GM19328 (cell line): ENCODE results near the gene ATAD2B.

Experiments
- ATAC-seq: cut with Tn5 transposase; IDR thresholded peaks from one replicate; pipeline ENCODE4 v1.9.1; 2021; ENCODE audit warnings: mild to moderate bottlenecking, moderate library complexity; ENCODE audit not compliant: unreplicated experiment

The ATAD2B gene

DNA sequence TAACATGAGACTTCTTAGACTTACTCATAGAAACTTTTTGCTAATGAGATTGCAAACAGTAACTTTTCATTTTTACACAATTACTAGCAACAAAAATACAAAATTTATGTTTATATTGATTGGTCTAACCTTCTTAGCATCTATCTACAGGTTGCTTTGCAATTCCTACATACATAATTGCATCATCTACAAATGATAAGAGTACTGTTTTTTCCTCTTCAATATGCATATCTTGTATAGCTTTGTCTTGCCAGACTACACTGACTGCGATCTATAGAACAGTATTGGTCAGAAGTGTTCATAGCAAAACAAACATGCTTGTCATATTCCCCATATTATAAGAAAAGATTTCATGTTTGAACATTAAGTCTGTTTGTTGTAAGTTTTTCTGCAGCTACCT, 87.9 kb downstream of the ATAD2B start:
- ATAC-seq = no peak

DNA sequence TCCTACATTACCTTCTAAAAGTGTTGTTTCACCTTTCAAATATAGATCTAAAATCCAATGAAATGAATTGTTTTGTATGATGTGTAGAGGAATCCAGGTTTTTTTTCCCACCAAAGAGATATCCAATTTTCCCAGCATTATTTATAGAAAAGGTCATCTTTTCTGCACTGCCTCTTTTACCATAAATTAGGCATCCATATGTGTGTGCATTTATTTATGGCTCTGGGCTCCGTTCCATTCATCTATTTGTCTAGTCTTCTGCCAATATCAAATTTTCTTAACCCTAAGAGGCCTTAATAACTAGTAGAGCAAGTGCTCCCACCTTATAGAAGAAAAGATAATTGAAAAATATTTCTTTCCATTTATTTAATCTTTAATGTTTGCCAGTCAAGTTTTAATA, 88.3 kb downstream of the ATAD2B start:
- ATAC-seq = no peak

DNA sequence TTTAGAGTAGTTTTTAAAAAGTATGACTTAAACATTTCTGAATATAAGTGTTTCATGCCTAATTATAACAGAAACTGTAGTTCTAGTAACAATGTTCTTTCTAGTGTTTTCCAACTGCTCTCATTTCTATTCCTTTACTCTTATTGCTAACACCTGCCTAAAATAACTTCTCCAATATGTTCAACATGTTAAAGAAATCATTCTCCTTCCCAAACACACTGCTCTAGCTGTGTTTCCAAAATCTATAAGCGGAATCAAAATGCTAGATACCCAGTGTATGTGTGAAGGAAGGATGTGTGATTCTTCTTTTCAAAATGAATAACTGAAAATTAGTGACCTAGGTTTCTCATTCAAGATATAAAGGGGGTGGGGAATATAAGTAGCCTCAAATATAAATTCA, 89.1 kb downstream of the ATAD2B start:
- no peak for ATAC-seq

DNA sequence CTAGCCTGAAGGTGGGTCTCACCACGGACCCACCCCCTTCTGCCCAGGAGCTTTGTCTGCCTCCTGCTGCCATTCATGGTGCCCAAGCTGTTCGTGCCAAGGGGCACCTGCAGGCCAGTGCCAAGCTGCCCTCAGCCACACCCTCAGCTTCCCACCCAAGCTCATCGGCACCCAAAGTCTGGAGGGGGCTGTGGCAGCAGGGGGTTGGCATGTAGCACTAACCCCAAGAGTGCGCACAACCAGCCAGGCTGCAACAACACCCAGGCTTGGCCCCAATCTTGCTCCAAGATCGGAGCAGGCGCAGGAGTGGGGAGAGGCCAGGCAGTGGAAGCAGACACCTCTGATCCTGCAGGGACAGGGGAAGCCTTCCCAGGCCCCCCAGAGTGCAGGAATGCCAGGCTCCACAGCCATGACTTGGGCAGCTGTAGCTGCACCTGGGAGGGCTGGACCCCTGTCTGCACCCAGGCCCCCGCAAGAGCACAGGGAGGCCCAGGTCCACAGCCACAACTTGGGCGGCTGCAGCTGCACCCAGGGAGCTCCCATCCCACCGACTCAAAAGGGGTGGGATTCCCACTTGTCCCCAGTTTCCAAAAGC, 89.9 kb downstream of the ATAD2B start:
- no peak for ATAC-seq

DNA sequence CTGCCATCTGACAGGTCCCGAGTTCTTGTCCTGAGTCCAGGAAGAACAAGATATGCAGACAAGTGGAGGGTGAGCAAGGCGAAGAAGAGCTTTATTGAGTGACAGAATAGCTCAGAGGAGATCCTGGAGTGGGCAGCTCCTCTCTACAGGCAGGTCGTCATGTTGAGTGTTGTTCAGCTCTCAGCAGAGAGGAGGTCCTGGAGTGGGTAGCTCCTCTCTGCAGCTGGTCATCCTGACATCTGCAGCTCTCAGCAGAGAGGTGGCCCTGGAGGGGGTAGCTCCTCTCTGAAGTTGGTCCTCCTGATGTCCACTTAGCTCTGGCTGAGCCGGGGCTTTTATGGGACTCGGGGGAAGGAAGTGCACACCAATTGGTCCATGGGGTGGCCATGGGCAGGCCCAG, 90.4 kb downstream of the ATAD2B start:
- ATAC-seq = no peak

DNA sequence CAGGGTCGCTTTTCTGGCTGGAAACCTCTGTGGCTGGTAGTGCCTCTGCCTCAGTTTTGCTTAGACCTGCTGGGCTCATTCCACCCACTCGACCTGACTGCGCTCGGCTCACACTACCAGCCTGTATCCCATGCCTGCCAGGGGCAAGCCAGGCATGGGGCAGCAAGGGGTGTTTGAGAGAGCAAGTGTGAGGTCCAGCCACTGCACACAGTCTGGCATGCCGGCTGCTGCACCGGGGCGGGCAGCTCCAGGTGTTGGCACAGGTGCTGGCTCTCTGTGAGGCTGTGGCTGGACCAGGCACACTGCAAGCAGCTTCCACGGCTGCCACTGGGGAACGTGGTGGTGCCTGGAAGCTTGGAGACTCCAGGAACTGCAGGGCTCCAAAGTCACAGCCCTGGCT, 90.9 kb downstream of the ATAD2B start:
- no peak for ATAC-seq

DNA sequence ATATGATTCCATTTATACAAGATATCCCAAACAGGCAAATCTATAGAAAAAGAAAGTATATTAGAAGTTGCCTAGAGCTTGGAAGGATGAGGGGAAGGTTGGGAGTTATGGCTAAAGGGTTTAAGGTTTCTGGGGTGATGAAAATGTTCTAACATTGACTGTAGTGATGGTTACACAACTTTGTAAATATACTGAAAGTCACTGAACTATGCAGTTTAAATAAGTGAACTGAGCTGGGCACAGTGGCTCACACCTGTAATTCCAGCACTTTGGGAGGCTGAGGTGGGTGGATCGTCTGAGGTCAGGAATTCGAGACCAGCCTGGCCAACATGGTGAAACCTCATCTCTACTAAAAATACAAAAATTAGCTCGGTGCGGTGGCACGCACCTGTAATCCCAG, 91.5 kb downstream of the ATAD2B start:
- no peak for ATAC-seq

DNA sequence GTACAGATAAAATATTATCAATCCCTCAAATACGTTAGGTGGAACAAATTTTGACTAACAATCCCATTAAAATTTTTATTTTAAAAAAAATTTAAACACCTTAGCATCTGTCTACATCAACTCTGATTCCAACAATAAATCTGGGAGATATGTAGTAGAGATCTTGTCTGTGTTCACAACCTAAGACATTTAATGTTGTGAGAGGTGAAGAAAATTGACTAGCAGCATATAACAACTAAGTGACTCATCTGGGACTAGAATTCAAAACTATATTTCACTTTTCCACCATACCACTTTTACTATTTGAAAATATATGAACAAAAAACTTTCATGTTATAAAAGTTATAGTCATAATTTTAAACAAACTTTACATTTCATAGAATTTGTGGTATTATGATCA, 97.9 kb downstream of the ATAD2B start:
- no peak for ATAC-seq

DNA sequence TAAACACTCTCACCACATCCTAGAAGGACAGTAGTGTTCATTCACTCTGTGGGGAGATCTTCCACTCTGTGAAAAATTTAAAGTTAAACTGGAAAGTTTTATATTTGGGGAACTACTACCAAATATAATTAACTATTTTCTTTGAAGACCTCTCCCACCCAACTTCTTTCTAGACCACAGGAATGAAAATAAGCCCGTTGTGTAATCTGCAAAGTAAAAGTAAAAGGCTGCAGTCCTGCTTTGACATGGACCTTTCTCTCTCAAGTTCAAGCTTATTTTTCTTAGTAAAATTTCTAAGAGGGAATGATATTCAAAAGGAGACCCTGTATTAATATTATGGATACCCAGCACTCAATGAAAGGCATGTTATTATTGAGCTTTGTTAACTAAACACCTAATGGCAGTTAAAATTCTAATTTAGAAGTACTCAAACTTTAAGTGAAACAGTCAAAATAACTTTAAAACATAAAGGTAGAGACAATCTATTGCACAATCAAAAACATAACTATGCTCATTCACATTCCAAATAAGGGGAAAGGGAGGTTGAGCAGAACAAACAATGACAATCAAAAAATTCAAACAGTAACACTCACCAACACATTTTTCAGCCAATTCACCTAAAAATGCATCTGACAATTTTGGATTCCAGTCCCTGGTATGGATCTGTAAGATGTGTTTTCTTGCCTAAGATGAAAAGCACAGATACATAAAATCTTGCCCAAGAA, 98.5 kb downstream of the ATAD2B start:
- no peak for ATAC-seq

DNA sequence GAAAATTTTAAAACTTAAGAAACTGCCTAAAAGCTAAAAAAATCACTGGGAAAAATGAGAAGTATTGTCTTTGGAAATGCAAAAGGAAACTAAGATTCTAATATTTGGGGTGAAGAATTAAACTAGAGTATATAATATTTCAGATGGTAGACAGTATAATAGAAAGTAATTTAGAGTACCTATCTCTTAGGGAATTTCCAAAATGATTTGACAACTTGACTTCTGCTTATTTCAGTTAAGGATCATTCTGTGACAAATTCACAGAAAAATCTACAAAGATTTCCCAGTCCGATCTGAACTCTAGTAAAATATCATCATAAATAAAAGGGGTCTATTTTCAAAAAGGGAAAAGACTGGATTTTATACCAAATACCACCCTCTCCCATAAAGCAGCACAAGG, 99.6 kb downstream of the ATAD2B start:
- no peak for ATAC-seq

DNA sequence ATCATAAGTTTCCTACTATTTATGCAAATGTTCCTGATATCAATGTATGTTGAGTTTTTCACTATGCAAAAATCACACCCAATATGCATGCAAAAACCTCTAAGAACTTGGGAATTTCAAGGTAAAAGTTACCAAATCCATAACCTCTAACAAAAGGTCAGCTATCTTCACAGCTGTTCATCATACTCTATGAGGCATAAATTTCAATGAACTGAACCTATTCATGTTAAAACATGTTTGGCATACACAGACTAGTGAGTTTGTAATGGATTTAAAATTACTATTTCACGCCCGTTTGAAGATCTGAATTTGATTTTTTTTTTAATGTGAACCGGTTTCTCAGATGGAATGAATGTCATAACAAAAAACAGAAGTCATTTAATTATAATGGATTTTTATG, 100.2 kb downstream of the ATAD2B start:
- no peak for ATAC-seq

DNA sequence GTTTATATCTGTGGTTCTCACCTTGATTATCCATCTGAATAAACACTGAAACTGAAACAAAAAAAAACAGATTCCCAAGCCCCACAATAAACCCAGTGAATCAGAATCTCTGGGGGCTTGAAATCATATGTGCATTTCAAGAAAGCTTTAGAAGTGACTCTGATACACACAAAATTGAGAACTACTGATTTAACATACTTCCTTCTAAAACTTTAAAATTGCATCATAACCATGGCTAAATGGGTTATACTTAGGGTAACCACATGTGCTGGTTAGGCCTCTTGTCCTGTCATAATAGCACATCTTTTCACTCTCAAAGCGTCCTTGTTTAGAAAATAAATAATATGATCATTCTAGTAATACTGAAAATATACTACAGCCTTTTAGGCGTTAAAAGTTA, 100.9 kb downstream of the ATAD2B start:
- no peak for ATAC-seq

DNA sequence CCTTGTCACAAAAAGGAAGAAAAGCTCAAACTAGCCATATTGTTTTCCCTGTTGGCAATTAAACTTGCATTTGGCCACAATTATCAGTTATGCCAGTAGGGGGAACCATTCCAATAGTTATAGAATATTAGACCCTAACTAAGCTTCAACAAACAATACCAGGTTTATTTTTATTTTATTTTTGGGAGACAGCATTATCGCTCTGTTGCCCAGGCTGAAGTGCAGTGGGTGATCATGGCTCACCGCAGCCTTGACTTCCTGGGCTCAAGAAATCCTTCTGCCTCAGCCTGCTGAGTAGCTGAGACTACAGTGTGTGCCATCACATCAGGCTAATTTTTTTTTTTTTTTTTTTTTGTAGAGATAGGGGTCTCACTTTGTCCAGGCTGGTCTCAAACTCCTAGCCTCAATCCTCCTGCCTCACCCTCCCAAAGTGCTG, 102.1 kb downstream of the ATAD2B start:
- no peak for ATAC-seq

DNA sequence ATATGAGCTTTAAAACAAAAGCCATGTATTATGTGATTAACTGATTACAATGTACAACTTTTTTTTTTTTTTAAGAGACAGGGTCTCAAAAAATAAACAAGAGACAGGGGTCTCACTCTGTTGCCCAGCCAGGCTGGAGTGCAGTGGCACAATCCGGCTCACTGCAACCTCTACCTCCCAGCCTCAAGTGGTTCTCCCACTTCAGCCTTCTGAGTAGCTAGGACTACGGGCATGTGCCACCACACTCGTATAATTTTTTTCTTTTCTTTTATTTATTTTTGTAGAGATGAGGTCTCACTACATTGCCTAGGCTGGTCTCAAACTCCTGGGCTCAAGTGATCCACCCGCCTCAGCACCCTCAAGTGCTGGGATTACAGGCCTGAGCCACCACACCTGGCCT, 103.1 kb downstream of the ATAD2B start:
- ATAC-seq = no peak

DNA sequence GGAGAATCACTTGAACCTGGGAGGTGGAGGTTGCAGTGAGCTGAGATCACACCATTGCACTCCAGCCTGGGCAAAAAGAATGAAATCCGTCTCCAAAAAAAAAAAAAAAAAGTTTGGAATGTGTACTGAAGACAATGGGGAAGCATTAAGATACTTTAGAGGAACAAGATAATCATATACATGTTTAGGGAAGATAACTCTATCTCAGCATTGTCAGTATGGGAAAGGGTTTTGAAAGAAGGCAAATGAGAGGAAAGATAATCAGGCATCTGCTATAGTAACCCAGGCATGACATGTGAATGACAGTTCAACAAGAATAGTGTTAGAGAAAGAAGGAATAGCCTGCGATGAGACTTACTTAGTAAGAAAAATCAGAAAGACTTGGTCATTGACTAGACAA, 112.0 kb downstream of the ATAD2B start:
- no peak for ATAC-seq

DNA sequence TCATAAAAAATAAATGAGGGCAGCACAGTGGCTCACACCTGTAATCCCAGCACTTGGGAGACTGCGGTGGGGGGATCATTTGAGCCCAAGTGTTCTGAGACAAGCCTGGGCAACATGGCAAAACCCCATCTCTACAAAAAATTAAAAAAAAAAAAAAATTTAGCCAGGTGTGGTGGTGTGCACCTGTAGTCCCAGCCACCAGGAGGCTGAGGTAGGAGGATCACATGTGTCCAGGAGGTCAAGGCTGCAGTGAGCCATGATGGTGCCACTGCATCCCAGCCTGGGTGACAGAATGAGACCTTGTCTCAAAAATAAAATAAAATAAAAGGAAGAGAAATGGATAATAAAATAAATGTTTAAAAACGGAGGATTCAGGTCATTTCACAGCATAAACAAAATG, 113.5 kb downstream of the ATAD2B start:
- no peak for ATAC-seq

DNA sequence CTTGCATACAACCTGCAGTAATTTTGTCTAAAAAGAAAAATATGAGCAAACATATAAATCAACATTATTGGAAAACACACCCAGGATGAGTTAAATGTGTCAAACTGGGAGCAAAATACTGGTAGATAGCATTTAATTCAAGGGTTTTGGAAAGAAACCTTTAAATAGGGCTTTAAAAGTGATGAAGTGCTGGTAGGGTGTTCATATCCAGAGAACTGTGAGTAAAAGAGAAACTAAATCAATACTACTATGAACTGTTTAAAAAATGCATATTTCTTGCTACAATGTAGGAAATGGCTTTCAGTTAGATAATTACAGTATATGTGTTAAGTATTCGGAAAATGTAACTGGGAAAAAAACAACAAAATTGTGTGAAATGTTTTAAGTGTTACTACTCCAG, 117.8 kb downstream of the ATAD2B start:
- ATAC-seq = no peak

DNA sequence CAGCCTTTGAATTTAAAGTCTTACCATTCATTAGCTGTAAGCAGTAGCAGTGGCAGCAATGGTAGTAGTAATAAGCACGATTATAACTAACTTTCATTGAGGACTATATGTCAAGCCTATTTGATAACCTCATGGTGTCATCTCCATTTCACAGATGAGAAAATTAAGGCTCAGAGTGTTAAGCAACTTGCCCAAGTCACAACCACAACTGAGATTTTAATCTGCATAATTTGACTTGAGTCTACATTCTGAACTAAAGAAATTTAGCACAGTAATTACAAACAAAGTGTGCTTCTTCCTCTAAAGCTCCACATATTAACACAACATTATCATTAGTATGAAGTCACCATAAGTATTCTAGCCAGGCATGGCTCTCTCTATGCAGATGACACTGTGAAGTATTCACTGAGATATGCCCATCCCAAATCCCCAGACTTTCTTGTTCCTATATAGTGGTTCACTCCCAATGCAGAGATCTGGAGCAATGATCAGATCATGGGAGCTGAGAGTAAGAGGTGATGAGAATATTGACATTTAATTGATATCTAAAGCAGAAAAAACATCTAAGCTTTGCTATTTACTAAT, 120.2 kb downstream of the ATAD2B start:
- no peak for ATAC-seq

DNA sequence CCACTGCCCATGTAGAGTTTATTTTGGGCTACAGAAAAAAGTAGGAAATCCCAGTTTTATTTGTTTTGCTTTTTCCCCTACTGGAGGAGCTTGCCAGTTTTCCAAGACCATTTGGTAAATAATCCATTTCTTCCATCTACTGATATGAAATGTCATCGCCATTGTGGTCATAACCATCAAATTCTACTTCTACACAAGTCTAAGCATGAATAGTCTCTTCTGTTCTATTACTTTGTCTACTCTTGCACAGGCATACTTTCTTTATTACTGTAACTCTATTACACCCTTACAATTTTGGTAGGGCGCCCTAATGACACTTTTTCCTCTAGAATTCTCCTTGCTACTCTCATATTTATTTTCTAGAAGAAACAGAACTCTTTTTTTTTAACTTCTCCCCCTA, 120.7 kb downstream of the ATAD2B start:
- ATAC-seq = no peak

DNA sequence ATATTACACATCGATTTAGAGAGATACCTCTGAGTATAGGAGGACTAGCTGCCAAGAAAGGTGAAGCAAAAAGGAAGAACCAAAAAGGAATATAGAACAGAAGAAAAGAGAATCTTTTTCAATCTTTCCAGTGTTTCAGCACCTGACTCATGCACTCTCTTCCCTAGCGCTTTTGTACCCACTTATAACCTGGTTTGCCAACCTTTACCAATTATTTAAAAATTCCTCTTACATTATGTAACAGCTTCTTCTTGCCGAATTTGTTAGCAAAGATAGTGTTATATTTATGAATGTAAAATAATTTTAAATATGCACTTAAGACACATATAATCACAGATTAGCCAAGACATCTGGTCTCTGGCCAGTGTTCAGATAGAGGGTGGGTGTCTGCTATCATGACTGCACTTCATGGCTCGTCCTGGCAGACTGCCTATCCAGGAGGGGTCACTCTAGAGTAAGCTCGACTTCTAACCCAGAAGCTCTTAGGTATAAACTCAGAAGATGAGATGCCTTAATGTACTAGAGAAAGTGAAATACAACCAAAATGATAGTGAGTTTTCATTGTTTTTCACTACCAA, 122.9 kb downstream of the ATAD2B start:
- no peak for ATAC-seq

DNA sequence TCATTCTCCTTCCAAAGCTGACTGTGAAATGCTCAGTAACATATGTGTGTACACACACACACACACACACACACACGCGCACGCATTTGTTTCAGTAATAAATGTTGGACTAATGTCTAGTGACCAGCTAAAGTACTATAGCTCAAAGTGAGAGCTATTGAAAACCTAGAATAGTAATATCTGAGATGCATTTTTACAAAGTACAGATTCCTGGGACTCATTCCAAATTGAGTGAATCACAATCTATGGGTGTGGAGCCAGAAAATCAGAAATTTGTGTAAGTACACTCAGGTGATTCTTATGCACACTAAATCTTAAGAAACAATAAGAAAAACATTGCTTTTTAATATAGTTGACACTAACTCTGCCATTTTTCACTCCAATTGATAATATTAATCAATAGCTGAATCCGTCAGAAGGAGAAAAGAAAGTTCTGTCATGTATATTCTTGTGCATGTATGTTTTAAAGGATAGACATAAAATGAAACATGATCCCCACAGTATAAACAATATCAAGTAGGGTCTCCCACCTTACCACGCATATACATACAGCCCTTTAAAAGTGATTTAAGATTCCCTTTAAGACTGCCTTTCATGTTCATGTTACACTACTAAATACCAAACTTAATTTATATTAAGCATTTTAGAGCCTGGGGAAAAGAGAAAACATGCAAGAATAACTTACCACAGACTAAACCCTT, 123.5 kb downstream of the ATAD2B start:
- ATAC-seq = no peak

DNA sequence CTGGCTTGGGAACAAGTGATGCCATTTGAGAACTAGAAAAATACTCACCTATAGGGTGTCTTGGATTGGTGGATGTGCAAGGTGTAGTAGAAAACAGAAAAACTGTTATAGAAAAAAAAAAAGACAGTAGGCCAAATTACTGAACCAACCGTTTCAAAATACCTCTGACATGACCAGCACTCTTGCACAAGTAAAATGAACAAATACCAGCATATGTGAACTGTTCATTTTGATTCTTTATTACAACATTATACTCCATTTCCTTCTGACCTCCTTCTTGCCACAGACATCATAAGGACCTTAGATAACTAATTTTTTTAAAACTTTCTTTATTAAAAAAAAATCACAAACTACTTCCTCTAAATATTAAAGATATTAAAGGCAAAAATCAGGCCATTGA, 125.5 kb downstream of the ATAD2B start:
- ATAC-seq = no peak
